DOHH2 (cell line): ENCODE measurements around the gene SLCO6A1.

ENCODE experiments used
- CTCF ChIP-seq: fragments of 200-600 bp; sonication (generic); IDR thresholded peaks from one replicate; pipeline ENCODE4 v1.5.1; 2014; ENCODE audit warnings: antibody characterized with exemption, mild to moderate bottlenecking, low read depth, low read length; ENCODE audit not compliant: poor library complexity, severe bottlenecking
- EZH2phosphoT487 ChIP-seq: fragments of 200-600 bp; sonication (generic); IDR thresholded peaks from 2 replicates; pipeline ENCODE4 v1.6.1; 2017; ENCODE audit warnings: borderline replicate concordance, mild to moderate bottlenecking, antibody characterized with exemption, low read length, moderate library complexity, mixed read lengths

- TF ChIP-seq CTCF (no peak), EZH2phosphoT487 (no peak)
Observed at GRCh38 chr5:102532123-102532522, 33.3 kb upstream of the SLCO6A1 start.
